ENCODE measurements around the gene ZDHHC14.

The ZDHHC14 gene

GRCh38 chr6:157534134-157534871, 153.3 kb downstream of the ZDHHC14 start:
- DNase-seq (ENCODE audit: low spot score): no peak

DNA sequence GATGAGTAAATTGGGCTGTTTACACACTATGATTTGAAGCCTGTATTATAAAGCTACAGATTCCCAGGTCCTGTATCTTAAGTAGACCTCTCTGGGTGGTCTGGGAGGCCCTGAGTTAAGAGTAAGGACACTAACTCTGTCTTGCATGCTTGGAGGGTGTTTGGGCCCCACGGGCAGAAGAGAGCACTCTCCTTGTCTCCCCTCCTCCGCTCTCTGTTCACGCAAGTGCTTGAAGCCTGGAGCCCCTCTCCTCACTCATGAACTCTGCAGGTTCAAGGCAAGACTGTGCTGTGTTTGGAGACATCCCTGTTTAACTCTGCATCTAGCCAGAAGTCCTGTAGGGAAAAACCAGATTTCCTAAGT, 154.0 kb downstream of the ZDHHC14 start:
- no peak for DNase-seq (ENCODE audit: low spot score)

DNA sequence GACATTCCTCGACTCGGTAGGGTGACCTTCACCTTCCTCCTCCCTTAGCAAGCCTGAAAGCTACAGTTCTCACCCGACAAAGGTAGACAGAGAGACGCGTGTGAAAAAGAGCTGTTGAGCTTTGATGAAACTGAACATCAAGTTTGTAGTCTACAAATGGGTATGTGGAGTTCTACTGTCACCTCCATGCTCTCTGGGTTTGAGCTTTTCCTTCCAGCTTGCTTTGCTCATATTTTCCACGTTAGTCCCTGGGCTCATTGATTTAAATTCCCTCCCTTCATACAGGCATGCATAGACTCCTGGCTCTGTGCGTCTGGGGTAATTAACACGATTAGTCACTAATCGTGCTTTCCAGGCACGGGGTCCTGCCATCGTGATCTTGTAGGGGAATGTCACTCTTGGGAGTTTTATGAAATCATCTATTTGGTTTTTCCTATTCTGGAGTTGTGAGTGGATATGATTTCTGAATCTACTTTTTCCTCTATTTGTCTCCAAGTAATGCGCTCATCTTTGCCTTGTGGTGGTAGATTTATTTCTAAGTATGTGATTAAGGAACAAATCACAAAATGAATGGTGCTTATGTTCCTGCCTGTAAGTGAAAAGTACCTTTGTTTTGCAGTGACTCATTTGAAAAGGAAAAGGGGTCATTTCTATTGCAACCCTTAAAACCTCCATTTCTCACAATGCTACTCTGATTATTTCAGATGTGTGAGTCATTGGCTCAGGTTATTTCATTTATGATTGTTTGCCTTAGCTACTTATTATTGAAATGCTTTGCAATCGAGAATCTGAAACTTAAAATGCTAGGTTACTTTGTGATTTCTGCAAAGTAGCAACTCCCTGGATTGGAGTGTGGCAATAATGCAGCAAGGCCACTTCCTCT, 154.6 kb downstream of the ZDHHC14 start:
- DNase-seq (ENCODE audit: low spot score): peak; percentile 89

DNA sequence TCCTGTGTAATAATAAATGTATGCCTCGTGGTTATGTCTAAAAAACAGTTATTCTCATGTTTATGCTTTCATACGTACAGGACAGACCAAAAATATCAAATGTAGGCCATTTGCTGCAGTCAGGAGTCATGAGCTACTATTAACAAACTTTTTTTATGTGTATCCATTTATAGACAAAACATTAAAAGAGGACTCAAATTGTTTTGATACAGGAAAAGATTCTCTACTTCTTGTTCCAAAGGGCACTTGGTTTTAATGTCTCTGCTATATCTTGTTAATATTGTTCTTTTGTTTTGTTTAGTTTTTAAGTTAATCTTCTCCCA, 155.2 kb downstream of the ZDHHC14 start:
- no peak for DNase-seq (ENCODE audit: low spot score)

DNA sequence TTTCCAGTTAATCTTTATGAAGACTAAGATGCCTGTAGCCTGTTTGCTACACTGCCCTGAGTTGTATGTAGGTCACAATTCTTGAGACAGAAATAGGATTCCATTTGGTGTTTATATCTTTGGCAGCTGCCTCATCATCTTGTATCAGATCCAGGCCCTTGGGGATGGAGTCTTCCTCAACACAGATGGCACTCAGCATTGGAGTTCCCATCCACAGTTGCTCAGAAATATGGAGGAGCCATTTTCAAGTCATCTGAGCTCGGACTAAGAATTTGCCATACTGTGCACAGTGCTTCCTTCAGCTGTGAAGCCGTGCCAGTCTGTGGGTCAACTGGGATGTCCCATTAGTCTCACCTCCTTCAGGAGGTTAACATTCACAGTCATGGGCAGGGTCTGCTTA, 156.6 kb downstream of the ZDHHC14 start:
- DNase-seq (ENCODE audit: low spot score): no peak

GRCh38 chr6:157538168-157538567, 157.2 kb downstream of the ZDHHC14 start:
- peak; percentile 41 for DNase-seq (ENCODE audit: low spot score)

DNA sequence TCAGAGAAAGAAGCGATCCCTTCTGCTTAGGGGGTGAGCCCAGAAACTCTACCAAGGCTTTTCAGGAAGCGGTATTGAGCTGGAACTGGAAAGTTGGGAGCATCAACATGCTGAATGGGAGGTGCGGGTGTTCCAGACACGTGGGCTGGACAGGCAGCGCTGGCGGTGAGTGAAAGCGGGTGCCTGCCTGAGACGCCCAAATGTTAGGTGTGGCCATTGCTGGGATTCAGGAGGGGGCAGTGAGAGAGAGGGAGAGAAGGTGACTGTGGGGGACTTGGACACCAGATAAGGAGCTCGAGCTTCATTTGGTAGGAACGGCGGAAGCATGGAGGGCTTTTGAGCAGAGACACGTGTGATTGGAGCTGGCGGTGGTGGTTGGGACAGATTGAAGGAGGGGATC, 157.7 kb downstream of the ZDHHC14 start:
- no peak for DNase-seq (ENCODE audit: low spot score)

DNA sequence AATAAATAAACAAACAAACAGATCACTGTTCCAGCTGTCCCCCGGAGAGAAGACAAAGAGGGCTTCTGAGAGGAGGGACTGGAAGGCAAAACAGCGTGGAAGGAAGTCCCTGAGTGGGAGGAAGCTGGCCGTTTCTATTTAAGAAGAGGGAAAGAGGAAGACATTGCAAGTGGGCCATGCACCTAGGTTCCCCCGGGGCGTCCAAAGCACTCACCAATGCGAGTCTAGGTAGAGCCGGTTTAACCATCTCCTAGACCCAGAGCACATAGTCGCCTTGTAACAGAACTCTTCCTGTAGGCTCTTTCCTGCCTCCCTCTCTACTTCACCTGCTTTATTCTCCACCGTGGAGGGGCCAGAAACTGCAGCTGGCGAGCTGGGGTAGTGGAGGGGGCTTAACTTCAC, 158.4 kb downstream of the ZDHHC14 start:
- no peak for DNase-seq (ENCODE audit: low spot score)

DNA sequence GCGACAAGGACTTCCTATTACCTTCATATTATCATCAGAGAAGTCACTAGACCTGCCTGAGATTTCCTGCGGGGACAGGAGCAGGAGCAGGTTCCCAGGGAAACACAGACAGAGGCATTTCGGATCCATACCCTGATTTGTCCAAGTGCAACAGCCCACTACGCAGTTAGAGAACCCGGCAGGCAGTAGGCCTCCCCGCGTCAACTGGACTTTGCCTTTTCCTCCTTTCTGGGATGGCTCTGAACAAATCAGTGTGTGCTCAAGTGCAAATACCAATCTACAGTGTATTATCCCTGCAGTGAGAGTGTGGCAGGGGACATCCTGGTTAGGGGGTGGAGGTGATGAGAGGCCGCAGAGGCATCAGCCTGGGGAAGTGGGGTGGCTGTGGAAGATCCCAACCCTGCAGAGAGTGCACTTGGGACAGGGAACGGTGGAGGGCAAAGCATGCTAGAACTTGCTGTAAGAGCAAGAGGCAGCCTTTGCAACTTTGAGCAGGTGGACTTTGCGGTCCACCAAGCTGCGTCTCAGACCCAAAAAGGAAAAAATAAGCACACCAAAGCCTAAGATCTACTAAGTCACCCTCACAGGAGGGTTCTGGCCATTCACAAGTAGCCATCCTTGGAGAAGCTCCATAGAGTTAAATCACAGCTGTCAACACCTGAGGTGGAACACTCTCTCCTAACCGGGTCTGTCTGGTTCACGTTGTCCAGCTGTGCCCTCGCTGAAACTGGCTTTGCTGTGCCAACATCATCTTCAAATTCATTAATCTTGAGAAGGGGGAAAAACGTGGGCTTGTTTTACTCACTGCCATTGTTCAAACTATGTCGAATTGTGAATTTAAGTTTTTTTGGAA, 159.1 kb downstream of the ZDHHC14 start:
- no peak for DNase-seq (ENCODE audit: low spot score)

GRCh38 chr6:157541618-157542413, 160.8 kb downstream of the ZDHHC14 start:
- DNase-seq (ENCODE audit: low spot score): no peak

DNA sequence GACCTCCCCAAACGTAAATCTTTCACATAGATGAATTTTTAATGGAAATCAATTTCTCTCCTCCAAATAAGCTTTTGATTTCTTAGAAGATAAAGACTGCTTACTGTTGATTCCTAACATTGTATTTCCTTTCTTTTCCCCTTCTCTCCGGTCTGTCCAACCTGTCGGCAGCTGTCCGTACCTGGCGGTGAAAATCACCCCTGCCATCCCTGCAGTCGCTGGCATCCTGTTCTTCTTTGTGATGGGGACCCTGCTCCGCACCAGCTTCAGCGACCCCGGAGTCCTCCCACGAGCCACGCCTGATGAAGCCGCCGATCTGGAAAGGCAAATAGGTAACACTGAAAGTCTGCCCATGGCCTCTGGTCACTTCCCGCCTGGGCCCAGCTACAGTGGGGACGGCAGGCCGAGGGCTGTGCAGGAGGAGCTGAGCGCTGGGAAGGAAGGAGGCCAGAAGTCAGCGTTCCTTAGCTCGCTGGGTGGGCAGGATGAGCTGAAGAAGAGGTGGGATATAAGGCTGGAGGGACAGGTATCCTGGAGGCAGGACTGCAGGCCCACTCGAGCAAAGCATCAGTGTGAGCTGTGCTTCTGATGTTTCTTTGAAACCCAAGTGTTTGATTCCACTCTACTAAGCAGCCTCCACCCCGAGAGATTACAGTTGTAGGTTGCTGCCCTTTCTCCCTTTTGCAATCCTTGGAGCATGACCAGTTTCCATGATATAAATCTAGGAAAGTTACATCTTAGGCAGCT, 161.6 kb downstream of the ZDHHC14 start:
- DNase-seq (ENCODE audit: low spot score): no peak

- no peak for DNase-seq (ENCODE audit: low spot score)
Observed at GRCh38 chr6:157546321-157546720, 165.3 kb downstream of the ZDHHC14 start.

GRCh38 chr6:157547112-157547511, 166.1 kb downstream of the ZDHHC14 start:
- no peak for DNase-seq (ENCODE audit: low spot score)

GRCh38 chr6:157548635-157549467, 167.9 kb downstream of the ZDHHC14 start:
- DNase-seq (ENCODE audit: low spot score): no peak

- DNase-seq (ENCODE audit: low spot score): no peak
Observed at GRCh38 chr6:157549468-157549745, 168.4 kb downstream of the ZDHHC14 start.

- peak; percentile 25 for DNase-seq (ENCODE audit: low spot score)
Observed at GRCh38 chr6:157550114-157550989, 169.4 kb downstream of the ZDHHC14 start.

- DNase-seq (ENCODE audit: low spot score): no peak
Observed at GRCh38 chr6:157551041-157551832, 170.2 kb downstream of the ZDHHC14 start.

DNA sequence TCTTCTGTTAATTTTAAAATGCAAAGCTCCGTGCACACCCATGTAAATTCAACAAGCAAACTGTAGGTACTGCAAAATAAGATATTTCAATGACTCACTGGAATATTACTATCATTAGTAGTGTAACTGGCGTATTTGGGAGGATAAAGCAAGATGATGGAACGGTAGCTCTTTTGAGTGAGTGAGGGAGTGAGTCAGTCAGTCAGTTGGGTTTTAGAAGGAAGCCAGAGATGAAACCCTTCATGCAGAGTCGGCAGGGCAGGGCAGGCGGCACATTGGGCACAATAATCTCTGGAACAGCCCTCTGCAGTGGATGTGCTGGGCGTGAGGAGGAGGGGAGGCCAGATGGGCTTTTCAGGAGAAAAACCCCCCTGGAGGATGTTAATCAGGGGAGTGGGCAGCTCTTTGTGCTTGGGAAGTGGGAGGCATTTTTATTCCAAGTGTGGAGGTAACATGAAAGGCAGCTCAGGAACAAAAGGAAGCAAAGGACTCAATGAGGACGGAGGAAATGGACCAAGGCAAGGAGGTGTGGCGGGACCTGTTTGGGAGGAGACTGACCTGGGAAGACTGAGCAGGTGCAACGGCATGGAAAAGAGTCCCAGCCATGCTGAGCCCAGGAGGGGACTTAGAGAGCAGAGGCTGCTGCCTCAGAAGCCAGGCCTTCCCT, 171.2 kb downstream of the ZDHHC14 start:
- no peak for DNase-seq (ENCODE audit: low spot score)
